Measurements from ENCODE around the gene ABCC2.

GRCh38 chr10:99827936-99828335 lies 45.5 kb downstream of the ABCC2 start:
- TF ChIP-seq, protein P1, sequence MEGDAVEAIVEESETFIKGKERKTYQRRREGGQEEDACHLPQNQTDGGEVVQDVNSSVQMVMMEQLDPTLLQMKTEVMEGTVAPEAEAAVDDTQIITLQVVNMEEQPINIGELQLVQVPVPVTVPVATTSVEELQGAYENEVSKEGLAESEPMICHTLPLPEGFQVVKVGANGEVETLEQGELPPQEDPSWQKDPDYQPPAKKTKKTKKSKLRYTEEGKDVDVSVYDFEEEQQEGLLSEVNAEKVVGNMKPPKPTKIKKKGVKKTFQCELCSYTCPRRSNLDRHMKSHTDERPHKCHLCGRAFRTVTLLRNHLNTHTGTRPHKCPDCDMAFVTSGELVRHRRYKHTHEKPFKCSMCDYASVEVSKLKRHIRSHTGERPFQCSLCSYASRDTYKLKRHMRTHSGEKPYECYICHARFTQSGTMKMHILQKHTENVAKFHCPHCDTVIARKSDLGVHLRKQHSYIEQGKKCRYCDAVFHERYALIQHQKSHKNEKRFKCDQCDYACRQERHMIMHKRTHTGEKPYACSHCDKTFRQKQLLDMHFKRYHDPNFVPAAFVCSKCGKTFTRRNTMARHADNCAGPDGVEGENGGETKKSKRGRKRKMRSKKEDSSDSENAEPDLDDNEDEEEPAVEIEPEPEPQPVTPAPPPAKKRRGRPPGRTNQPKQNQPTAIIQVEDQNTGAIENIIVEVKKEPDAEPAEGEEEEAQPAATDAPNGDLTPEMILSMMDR (IDR thresholded peaks at IDR 0.05; ENCODE audit: low read length) = no peak
- TF ChIP-seq EZH2 (optimal IDR thresholded peaks at IDR 0.05; ENCODE audit: low read depth, low read length) (no peak), EZH2phosphoT487 (IDR thresholded peaks at IDR 0.05; ENCODE audit: low read length) (no peak)

All from MM.1S (cell line).